Smooth muscle cell (in vitro differentiated cells): ENCODE measurements around the gene RAB11FIP4. TPM values are rescaled to one million over a fixed set of nuclear protein-coding genes. Genes with fewer than 3 reads are reported as not detected.

Experiments
- DNase-seq: peaks from one replicate; lab custom pipeline; 2025; ENCODE audit not compliant: unreplicated experiment; lab: John Stamatoyannopoulos, UW
- H2AFZ ChIP-seq: fragments of 200-600 bp; sonication (generic); 2 replicates; pipeline ENCODE4 v1.6.0; 2016; ENCODE audit warnings: antibody characterized with exemption, low read depth, mild to moderate bottlenecking
- H3F3A ChIP-seq: fragments of 200-600 bp; sonication (generic); 2 replicates; pipeline ENCODE4 v1.6.0; 2017; ENCODE audit warnings: antibody characterized with exemption, low read depth
- H3K27ac ChIP-seq: fragments of 200-600 bp; sonication (generic); 2 replicates; pipeline ENCODE4 v1.5.1; 2016; ENCODE audit warnings: low read depth, mild to moderate bottlenecking
- H3K27me3 ChIP-seq: fragments of 200-600 bp; sonication (generic); 2 replicates; pipeline ENCODE4 v1.6.1; 2016; ENCODE audit warnings: low read depth, mild to moderate bottlenecking
- H3K36me3 ChIP-seq: fragments of 200-600 bp; sonication (generic); 2 replicates; pipeline ENCODE4 v1.5.1; 2016; ENCODE audit warnings: low read depth
- H3K4me1 ChIP-seq: fragments of 200-600 bp; sonication (generic); 2 replicates; pipeline ENCODE4 v1.5.1; 2016; ENCODE audit warnings: low read depth
- H3K4me2 ChIP-seq: fragments of 200-600 bp; sonication (generic); 2 replicates; pipeline ENCODE4 v1.6.0; 2016; ENCODE audit warnings: mild to moderate bottlenecking
- H3K4me3 ChIP-seq: fragments of 200-600 bp; sonication (generic); 2 replicates; pipeline ENCODE4 v1.5.1; 2016; ENCODE audit warnings: mild to moderate bottlenecking
- H3K79me2 ChIP-seq: fragments of 200-600 bp; sonication (generic); 2 replicates; pipeline ENCODE4 v1.6.0; 2016; ENCODE audit warnings: low read depth, mild to moderate bottlenecking
- H3K9ac ChIP-seq: fragments of 200-600 bp; sonication (generic); 2 replicates; pipeline ENCODE4 v1.6.0; 2016; ENCODE audit warnings: low read depth
- H3K9me3 ChIP-seq: fragments of 200-600 bp; sonication (generic); replicated peaks from 2 replicates; pipeline ENCODE4 v1.5.1; 2016; ENCODE audit warnings: low read depth
- H4K20me1 ChIP-seq: fragments of 200-600 bp; sonication (generic); 2 replicates; pipeline ENCODE4 v1.6.0; 2016; ENCODE audit warnings: low read depth
- CTCF ChIP-seq: fragments of 200-600 bp; sonication (generic); IDR thresholded peaks from 2 replicates; pipeline ENCODE4 v1.5.1; 2017; ENCODE audit warnings: borderline replicate concordance, mild to moderate bottlenecking, antibody characterized with exemption; ENCODE audit not compliant: insufficient read depth, poor library complexity, severe bottlenecking
- WGBS: methylation state at CpG from one replicate; pipeline ENCODE4 v1.1.7; 2016; ENCODE audit warnings: low lambda C conversion rate; 5-methylcytosine and 5-hydroxymethylcytosine counted together
- polyA plus RNA-seq: library from polyadenylated mRNA; unstranded; fragments of >200 nt; fragmentation: Nextera tagmentation; extraction: Ambion mirVana; gene quantifications from 2 replicates; pipeline ENCODE4 v1.2.1, GENCODE V29; 2016
- total RNA-seq: library from RNA; depleted of rRNA; stranded (reverse); fragments of >200 nt; gene quantifications from 2 replicates; pipeline ENCODE4 v1.2.3, GENCODE V29; 2014

Gene RAB11FIP4
- total and polyA plus RNA-seq, 2 experiments from 2014 or later: 0.42 to 2.9 TPM

GRCh38 chr17:31467502-31468256 lies 76.2 kb downstream of the RAB11FIP4 start:
- no peaks in the 10 kb centered on the region for H3F3A ChIP-seq
- no peak overlapping the region for H3K4me2 ChIP-seq
- DNase-seq: no peak
- no peaks in the 10 kb centered on the region for H3K27me3 ChIP-seq
- peaks cover 6% of the 10 kb centered on the region for H3K4me1 ChIP-seq
- no peak overlapping the region for H3K4me3 ChIP-seq
- no peaks in the 10 kb centered on the region for H3K9me3 ChIP-seq
- H3K9ac ChIP-seq: no peak overlapping the region
- no peak overlapping the region for H3K27ac ChIP-seq
- 85% methylated on average over 11 of the region's 11 CpGs for WGBS
- no peaks in the 10 kb centered on the region for H4K20me1 ChIP-seq
- no peaks in the 10 kb centered on the region for H3K36me3 ChIP-seq
- H2AFZ ChIP-seq: no peak overlapping the region
- TF ChIP-seq CTCF: no peak
- H3K79me2 ChIP-seq: no peaks in the 10 kb centered on the region

GRCh38 chr17:31469959-31470358 lies 78.5 kb downstream of the RAB11FIP4 start:
- H3K4me3 ChIP-seq: no peak overlapping the region
- H3K79me2 ChIP-seq: no peaks in the 10 kb centered on the region
- H3K4me2 ChIP-seq: no peak overlapping the region
- no peaks in the 10 kb centered on the region for H3F3A ChIP-seq
- no peak overlapping the region for H3K27ac ChIP-seq
- 66% methylated on average over 2 of the region's 2 CpGs for WGBS
- peaks cover 6% of the 10 kb centered on the region for H3K4me1 ChIP-seq
- no peaks in the 10 kb centered on the region for H4K20me1 ChIP-seq
- H3K9me3 ChIP-seq: no peaks in the 10 kb centered on the region
- no peak for TF ChIP-seq CTCF
- no peak overlapping the region for H2AFZ ChIP-seq
- H3K27me3 ChIP-seq: no peaks in the 10 kb centered on the region
- no peaks in the 10 kb centered on the region for H3K36me3 ChIP-seq
- no peak overlapping the region for H3K9ac ChIP-seq
- DNase-seq: no peak

- Histone ChIP-seq H3K79me2 (no peaks in the 10 kb centered on the region), H3K4me1 (peaks cover 6% of the 10 kb centered on the region), H3K9me3 (no peaks in the 10 kb centered on the region), H3K4me3 (no peak overlapping the region), H3K9ac (no peak overlapping the region), H3K27me3 (no peaks in the 10 kb centered on the region), H3K4me2 (no peak overlapping the region), H2AFZ (no peak overlapping the region), H3K36me3 (no peaks in the 10 kb centered on the region), H3F3A (no peaks in the 10 kb centered on the region), H3K27ac (no peak overlapping the region), H4K20me1 (no peaks in the 10 kb centered on the region)
- 94% methylated on average over 2 of the region's 2 CpGs for WGBS
- no peak for DNase-seq
- no peak for TF ChIP-seq CTCF
These were observed 79.1 kb downstream of the RAB11FIP4 start for GRCh38 chr17:31470592-31470991.

GRCh38 chr17:31472137-31472536 lies 80.7 kb downstream of the RAB11FIP4 start:
- 77% methylated on average over 14 of the region's 14 CpGs for WGBS
- H3K27me3 ChIP-seq: no peaks in the 10 kb centered on the region
- no peak overlapping the region for H2AFZ ChIP-seq
- H3K9me3 ChIP-seq: no peaks in the 10 kb centered on the region
- no peak overlapping the region for H3K9ac ChIP-seq
- H3K36me3 ChIP-seq: no peaks in the 10 kb centered on the region
- no peaks in the 10 kb centered on the region for H3K79me2 ChIP-seq
- no peak overlapping the region for H3K4me2 ChIP-seq
- H4K20me1 ChIP-seq: no peaks in the 10 kb centered on the region
- TF ChIP-seq CTCF: no peak
- H3K4me1 ChIP-seq: peaks cover 6% of the 10 kb centered on the region
- no peaks in the 10 kb centered on the region for H3F3A ChIP-seq
- no peak overlapping the region for H3K27ac ChIP-seq
- DNase-seq: no peak
- no peak overlapping the region for H3K4me3 ChIP-seq
